ENCODE measurements around the gene HPN.

The HPN gene

DNA sequence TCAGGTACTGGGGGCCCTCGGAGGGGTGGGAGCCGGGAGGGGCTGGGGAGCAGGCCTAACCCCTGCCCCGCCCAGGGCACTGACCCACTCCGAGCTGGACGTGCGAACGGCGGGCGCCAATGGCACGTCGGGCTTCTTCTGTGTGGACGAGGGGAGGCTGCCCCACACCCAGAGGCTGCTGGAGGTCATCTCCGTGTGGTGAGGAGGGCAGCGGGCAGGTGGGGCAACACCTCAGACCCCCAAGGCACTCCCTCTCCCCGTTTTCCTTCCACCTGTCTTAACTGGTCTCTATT lies 18.2 kb downstream of the HPN start:
- no peaks in the 10 kb centered on the region for H3K27me3 ChIP-seq (ENCODE audit: insufficient read depth, low read length)
- H3K4me2 ChIP-seq (ENCODE audit: low read length) = no peak overlapping the region
- TF ChIP-seq, protein P1, sequence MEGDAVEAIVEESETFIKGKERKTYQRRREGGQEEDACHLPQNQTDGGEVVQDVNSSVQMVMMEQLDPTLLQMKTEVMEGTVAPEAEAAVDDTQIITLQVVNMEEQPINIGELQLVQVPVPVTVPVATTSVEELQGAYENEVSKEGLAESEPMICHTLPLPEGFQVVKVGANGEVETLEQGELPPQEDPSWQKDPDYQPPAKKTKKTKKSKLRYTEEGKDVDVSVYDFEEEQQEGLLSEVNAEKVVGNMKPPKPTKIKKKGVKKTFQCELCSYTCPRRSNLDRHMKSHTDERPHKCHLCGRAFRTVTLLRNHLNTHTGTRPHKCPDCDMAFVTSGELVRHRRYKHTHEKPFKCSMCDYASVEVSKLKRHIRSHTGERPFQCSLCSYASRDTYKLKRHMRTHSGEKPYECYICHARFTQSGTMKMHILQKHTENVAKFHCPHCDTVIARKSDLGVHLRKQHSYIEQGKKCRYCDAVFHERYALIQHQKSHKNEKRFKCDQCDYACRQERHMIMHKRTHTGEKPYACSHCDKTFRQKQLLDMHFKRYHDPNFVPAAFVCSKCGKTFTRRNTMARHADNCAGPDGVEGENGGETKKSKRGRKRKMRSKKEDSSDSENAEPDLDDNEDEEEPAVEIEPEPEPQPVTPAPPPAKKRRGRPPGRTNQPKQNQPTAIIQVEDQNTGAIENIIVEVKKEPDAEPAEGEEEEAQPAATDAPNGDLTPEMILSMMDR (IDR thresholded peaks at IDR 0.05; ENCODE audit: low read length) = no peak
- TF ChIP-seq EZH2 (IDR thresholded peaks at IDR 0.05; ENCODE audit: borderline replicate concordance, low read length) = no peak
- no peaks in the 10 kb centered on the region for H4K20me1 ChIP-seq (ENCODE audit: insufficient read depth, low read length)
- H3K9ac ChIP-seq (ENCODE audit: low read length) = no peak overlapping the region
- peaks cover 3% of the 10 kb centered on the region for H3K4me1 ChIP-seq (ENCODE audit: insufficient read depth, low read length, severe bottlenecking)
- H2AFZ ChIP-seq (ENCODE audit: low read length) = no peak overlapping the region
- no peak overlapping the region for H3K4me3 ChIP-seq (ENCODE audit: low read depth, low read length, poor library complexity, severe bottlenecking)
- H3F3A ChIP-seq (ENCODE audit: insufficient read depth, low read length) = no peaks in the 10 kb centered on the region
- no peaks in the 10 kb centered on the region for H3K9me3 ChIP-seq (ENCODE audit: low read length)
- no peaks in the 10 kb centered on the region for H3K9me2 ChIP-seq (ENCODE audit: low read depth, low read length)
- no peaks in the 10 kb centered on the region for H3K36me3 ChIP-seq (ENCODE audit: insufficient read depth, low read length)
- no peaks in the 10 kb centered on the region for H3K79me2 ChIP-seq (ENCODE audit: insufficient read depth, low read length)
- H3K27ac ChIP-seq (ENCODE audit: low read depth, low read length, poor library complexity, severe bottlenecking) = no peak overlapping the region

DNA sequence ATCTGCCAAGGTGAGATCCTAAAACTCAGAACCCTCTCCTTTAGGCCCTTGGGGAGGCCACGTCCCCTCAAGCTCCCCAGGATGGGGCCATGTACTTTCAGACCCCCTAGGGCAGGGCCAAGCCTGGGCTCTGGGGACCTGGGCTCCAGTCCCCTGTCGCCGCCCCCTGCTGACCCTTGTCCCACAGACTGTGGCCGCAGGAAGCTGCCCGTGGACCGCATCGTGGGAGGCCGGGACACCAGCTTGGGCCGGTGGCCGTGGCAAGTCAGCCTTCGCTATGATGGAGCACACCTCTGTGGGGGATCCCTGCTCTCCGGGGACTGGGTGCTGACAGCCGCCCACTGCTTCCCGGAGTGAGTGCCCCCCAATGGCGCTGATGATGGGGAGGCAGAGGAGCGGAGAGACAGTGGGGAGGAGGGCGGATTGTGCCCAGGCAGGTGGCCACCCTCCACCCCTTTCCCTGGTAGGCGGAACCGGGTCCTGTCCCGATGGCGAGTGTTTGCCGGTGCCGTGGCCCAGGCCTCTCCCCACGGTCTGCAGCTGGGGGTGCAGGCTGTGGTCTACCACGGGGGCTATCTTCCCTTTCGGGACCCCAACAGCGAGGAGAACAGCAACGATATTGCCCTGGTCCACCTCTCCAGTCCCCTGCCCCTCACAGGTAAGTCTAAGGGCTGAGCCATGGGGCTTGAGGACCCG lies 18.8 kb downstream of the HPN start:
- Histone ChIP-seq H2AFZ (ENCODE audit: low read length) (no peak overlapping the region), H3K79me2 (ENCODE audit: insufficient read depth, low read length) (no peaks in the 10 kb centered on the region), H3K4me2 (ENCODE audit: low read length) (no peak overlapping the region), H3K9me3 (ENCODE audit: low read length) (no peaks in the 10 kb centered on the region), H4K20me1 (ENCODE audit: insufficient read depth, low read length) (no peaks in the 10 kb centered on the region), H3F3A (ENCODE audit: insufficient read depth, low read length) (no peaks in the 10 kb centered on the region), H3K9me2 (ENCODE audit: low read depth, low read length) (no peaks in the 10 kb centered on the region), H3K27ac (ENCODE audit: low read depth, low read length, poor library complexity, severe bottlenecking) (no peak overlapping the region), H3K4me1 (ENCODE audit: insufficient read depth, low read length, severe bottlenecking) (peaks cover 3% of the 10 kb centered on the region), H3K4me3 (ENCODE audit: low read depth, low read length, poor library complexity, severe bottlenecking) (no peak overlapping the region), H3K9ac (ENCODE audit: low read length) (no peak overlapping the region), H3K36me3 (ENCODE audit: insufficient read depth, low read length) (no peaks in the 10 kb centered on the region), H3K27me3 (ENCODE audit: insufficient read depth, low read length) (no peaks in the 10 kb centered on the region)
- no peak for TF ChIP-seq EZH2 (IDR thresholded peaks at IDR 0.05; ENCODE audit: borderline replicate concordance, low read length)
- TF ChIP-seq, protein P1 (IDR thresholded peaks at IDR 0.05; ENCODE audit: low read length) = no peak

DNA sequence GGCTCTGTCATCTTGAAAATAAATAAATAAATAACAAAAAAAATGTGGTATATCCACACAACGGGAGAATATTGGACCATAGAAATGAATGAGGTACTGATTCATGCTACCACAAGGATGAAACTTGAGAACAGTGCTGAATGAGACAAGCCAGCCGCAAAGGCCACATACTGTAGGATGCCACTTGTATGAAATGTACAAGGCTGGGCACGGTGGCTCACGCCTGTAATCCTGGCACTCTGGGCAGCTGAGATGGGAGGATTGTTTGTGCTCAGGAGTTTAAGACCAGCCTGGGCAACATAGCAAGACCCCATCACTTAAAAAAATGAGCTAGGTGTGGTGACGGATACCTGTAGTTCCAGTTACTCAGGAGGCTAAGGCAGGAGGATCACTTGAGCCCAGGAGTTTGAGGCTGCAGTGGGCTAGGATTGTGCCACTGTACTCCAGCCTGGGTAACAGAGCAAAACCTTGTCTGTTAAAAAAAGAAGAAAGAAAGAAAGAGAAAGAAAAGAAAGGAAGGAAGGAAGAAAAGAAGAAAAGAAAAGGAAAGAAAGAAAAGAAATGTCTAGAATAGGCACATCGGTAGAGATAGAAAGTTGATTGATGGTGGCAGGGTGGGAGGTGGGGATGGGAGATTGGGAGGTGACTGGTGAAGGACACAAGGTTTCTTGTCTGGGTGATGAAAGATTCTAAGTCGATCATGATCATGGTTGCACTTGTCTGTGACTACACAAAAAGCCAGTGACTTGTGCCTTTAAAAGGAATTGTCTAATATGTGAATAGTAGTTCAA lies 20.3 kb downstream of the HPN start:
- Histone ChIP-seq H2AFZ (ENCODE audit: low read length) (no peak overlapping the region), H3K27ac (ENCODE audit: low read depth, low read length, poor library complexity, severe bottlenecking) (no peak overlapping the region), H3K4me3 (ENCODE audit: low read depth, low read length, poor library complexity, severe bottlenecking) (no peak overlapping the region), H3K9ac (ENCODE audit: low read length) (no peak overlapping the region), H3K27me3 (ENCODE audit: insufficient read depth, low read length) (no peaks in the 10 kb centered on the region), H3K9me3 (ENCODE audit: low read length) (no peaks in the 10 kb centered on the region), H4K20me1 (ENCODE audit: insufficient read depth, low read length) (no peaks in the 10 kb centered on the region), H3K4me1 (ENCODE audit: insufficient read depth, low read length, severe bottlenecking) (peaks cover 5% of the 10 kb centered on the region), H3K79me2 (ENCODE audit: insufficient read depth, low read length) (no peaks in the 10 kb centered on the region), H3K9me2 (ENCODE audit: low read depth, low read length) (no peaks in the 10 kb centered on the region), H3F3A (ENCODE audit: insufficient read depth, low read length) (no peaks in the 10 kb centered on the region), H3K4me2 (ENCODE audit: low read length) (no peak overlapping the region), H3K36me3 (ENCODE audit: insufficient read depth, low read length) (no peaks in the 10 kb centered on the region)
- TF ChIP-seq EZH2 (IDR thresholded peaks at IDR 0.05; ENCODE audit: borderline replicate concordance, low read length) = no peak
- TF ChIP-seq, protein P1 (IDR thresholded peaks at IDR 0.05; ENCODE audit: low read length) = no peak
